Neuronal stem cell (in vitro differentiated cells): ENCODE data around the gene HIGD2B.
"Not testable (repeated sequence)": the region's sequence is repeated elsewhere in the genome, so short reads cannot be mapped to it uniquely, and the experiment has no call there.

Experiments
- DNase-seq: peaks from one replicate; pipeline ENCODE4 v3.0.0-alpha.2; 2013; ENCODE audit warnings: low spot score
- H2AFZ ChIP-seq: one replicate; pipeline ENCODE4 v1.6.1; 2013; ENCODE audit warnings: mild to moderate bottlenecking, low read length, inconsistent platforms
- H2AK5ac ChIP-seq: 2 replicates; pipeline ENCODE4 v1.6.1; 2013; ENCODE audit warnings: low read depth, mild to moderate bottlenecking, inconsistent platforms, low read length, moderate library complexity, mixed read lengths
- H2BK120ac ChIP-seq: 2 replicates; pipeline ENCODE4 v1.6.1; 2013; ENCODE audit warnings: low read depth, mild to moderate bottlenecking, inconsistent platforms, low read length, moderate library complexity, mixed read lengths
- H2BK12ac ChIP-seq: one replicate; pipeline ENCODE4 v1.6.1; 2013; ENCODE audit warnings: low read length, inconsistent platforms
- H2BK15ac ChIP-seq: 2 replicates; pipeline ENCODE4 v1.6.1; 2013; ENCODE audit warnings: mild to moderate bottlenecking, low read length, inconsistent platforms, mixed read lengths
- H2BK5ac ChIP-seq: one replicate; pipeline ENCODE4 v1.6.1; 2013; ENCODE audit warnings: inconsistent platforms, mild to moderate bottlenecking, low read length, moderate library complexity
- H3K14ac ChIP-seq: one replicate; pipeline ENCODE4 v1.6.1; 2013; ENCODE audit warnings: low read length, inconsistent platforms
- H3K18ac ChIP-seq: 2 replicates; pipeline ENCODE4 v1.6.1; 2013; ENCODE audit warnings: low read length, inconsistent platforms
- H3K23ac ChIP-seq: 2 replicates; pipeline ENCODE4 v1.6.1; 2013; ENCODE audit warnings: low read depth, mild to moderate bottlenecking, mixed read lengths, low read length, inconsistent platforms; ENCODE audit not compliant: poor library complexity
- H3K27ac ChIP-seq: replicated peaks from 3 replicates; pipeline ENCODE4 v1.5.1; 2013; ENCODE audit warnings: low read length, inconsistent platforms
- H3K27me3 ChIP-seq, 3 experiments: 2 replicates each; pipeline ENCODE4 v1.6.1; 2013; ENCODE audit warnings: low read length in 3 of 3, mild to moderate bottlenecking in 2 of 3, inconsistent platforms in 1 of 3, low read depth in 1 of 3, mixed read lengths in 1 of 3, moderate library complexity in 1 of 3; ENCODE audit not compliant: control insufficient read depth in 3 of 3, insufficient read depth in 3 of 3
- H3K36me3 ChIP-seq, 2 donors: replicated peaks in 1 of 2; 2 replicates each; pipeline ENCODE4 v1.6.1; 2013; ENCODE audit warnings: low read length in 2 of 2; ENCODE audit not compliant: control insufficient read depth in 2 of 2, insufficient read depth in 2 of 2
- H3K4ac ChIP-seq: 2 replicates; pipeline ENCODE4 v1.6.1; 2013; ENCODE audit warnings: inconsistent platforms, mild to moderate bottlenecking, low read length, moderate library complexity
- H3K4me1 ChIP-seq, 2 donors: 1 replicate in 1 of 2; 2 replicates in 1 of 2; pipeline ENCODE4 v1.6.1; 2013; ENCODE audit warnings: low read length in 2 of 2, low read depth in 1 of 2; ENCODE audit not compliant: control insufficient read depth in 2 of 2, insufficient read depth in 1 of 2
- H3K4me2 ChIP-seq: one replicate; pipeline ENCODE4 v1.6.1; 2013; ENCODE audit warnings: mild to moderate bottlenecking, low read length, inconsistent platforms; ENCODE audit not compliant: insufficient read depth, poor library complexity, severe bottlenecking
- H3K4me3 ChIP-seq, 2 donors: 2 replicates each; pipeline ENCODE4 v1.5.1; 2013; ENCODE audit warnings: low read length in 2 of 2, mild to moderate bottlenecking in 2 of 2, inconsistent platforms in 1 of 2, moderate library complexity in 1 of 2
- H3K79me1 ChIP-seq: one replicate; pipeline ENCODE4 v1.6.1; 2013; ENCODE audit warnings: low read depth, mild to moderate bottlenecking, inconsistent platforms, low read length, moderate library complexity
- H3K9ac ChIP-seq: one replicate; pipeline ENCODE4 v1.6.1; 2013; ENCODE audit warnings: mild to moderate bottlenecking, low read depth, low read length, inconsistent platforms; ENCODE audit not compliant: poor library complexity
- H3K9me3 ChIP-seq, 2 donors: replicated peaks in 1 of 2; 2 replicates each; pipeline versions ENCODE3 to v1.6.1; 2013; ENCODE audit warnings: low read length in 2 of 2, mild to moderate bottlenecking in 2 of 2, inconsistent platforms in 1 of 2, low read depth in 1 of 2, mixed read lengths in 1 of 2, moderate library complexity in 1 of 2; ENCODE audit not compliant: control insufficient read depth in 2 of 2, insufficient read depth in 1 of 2
- H4K8ac ChIP-seq: one replicate; pipeline ENCODE4 v1.6.1; 2013; ENCODE audit warnings: low read depth, mild to moderate bottlenecking, inconsistent platforms, low read length, moderate library complexity
- H4K91ac ChIP-seq: one replicate; pipeline ENCODE4 v1.6.1; 2013; ENCODE audit warnings: low read length, low read depth, mild to moderate bottlenecking, inconsistent platforms; ENCODE audit not compliant: poor library complexity
- WGBS, 2 donors: extraction: QIAGEN DNeasy Blood & Tissue Kit; methylation state at CpG; one replicate each; pipeline ENCODE4 v1.1.7; 2013; ENCODE audit warnings: missing lambda C conversion rate in 2 of 2, mixed read lengths in 1 of 2; ENCODE audit not compliant: insufficient read length in 2 of 2, insufficient replicate concordance in 1 of 2; ENCODE audit errors: extremely low coverage in 2 of 2; 5-methylcytosine and 5-hydroxymethylcytosine counted together

Gene HIGD2B

DNA sequence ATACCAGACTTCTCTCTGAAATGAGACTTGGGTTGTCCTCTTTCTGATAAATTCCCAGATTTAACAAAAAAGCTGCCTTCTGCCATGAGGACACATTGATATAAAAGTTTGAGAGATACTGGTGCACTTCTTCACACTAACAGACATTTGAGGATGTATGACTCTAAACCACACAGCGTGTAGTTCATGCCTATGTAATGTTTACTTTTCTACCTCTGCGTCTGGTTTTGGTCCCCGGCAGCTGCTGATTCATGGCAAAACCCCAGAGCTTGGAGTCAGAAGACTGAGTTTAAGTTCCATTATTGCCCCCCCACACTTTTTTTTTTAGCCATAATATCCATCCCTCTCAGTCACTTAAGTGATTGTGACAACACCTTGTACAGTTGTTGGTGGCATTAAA, 30.0 kb downstream of the HIGD2B start:
- H3K18ac ChIP-seq, H2AK5ac ChIP-seq, H4K8ac ChIP-seq, H3K4ac ChIP-seq, H3K4me1 ChIP-seq, H4K91ac ChIP-seq, H3K4me3 ChIP-seq, H2BK120ac ChIP-seq, H2BK5ac ChIP-seq, H3K9ac ChIP-seq, H2BK15ac ChIP-seq, H3K36me3 ChIP-seq, H2BK12ac ChIP-seq, H3K23ac ChIP-seq, H3K14ac ChIP-seq, H3K27ac ChIP-seq, H2AFZ ChIP-seq, H3K27me3 ChIP-seq, H3K9me3 ChIP-seq, H3K4me2 ChIP-seq, DNase-seq, H3K79me1 ChIP-seq: not testable (repeated sequence)
- no CpG with 5 or more reads among the region's 3 CpGs for WGBS, 2 donors

DNA sequence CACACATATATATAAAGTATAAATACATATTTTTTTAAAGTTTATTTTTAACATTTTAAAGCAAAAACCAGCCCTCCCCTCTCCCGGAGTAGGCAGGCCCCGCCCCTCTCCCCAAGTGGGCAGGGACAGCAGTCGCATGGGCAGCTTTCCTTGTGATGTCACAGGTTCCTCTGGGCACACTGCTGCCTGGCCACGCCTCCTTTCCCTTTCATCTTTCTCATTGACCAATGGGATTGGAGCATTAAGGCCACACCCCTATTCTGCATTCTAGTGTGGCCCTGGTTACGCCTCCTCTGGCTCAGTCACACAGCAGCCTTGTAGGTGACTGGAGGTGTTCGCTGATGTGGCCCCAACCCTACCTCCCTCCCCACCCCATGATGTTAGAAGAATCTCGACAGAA, 31.6 kb downstream of the HIGD2B start, which contains the start of gene GOLGA6B:
Gene GOLGA6B (plus strand): TSS at position 301 of the 400 bp plus-strand sequence. CDS start 41 bp downstream, at position 342.
- H4K8ac ChIP-seq, H3K27ac ChIP-seq, H2BK120ac ChIP-seq, H3K4me1 ChIP-seq, H2AFZ ChIP-seq, H3K36me3 ChIP-seq, H3K4ac ChIP-seq, H3K79me1 ChIP-seq, DNase-seq, H3K27me3 ChIP-seq, H3K14ac ChIP-seq, H3K9ac ChIP-seq, H3K23ac ChIP-seq, H3K9me3 ChIP-seq, H2BK15ac ChIP-seq, H4K91ac ChIP-seq, H2AK5ac ChIP-seq, H3K4me2 ChIP-seq, H3K4me3 ChIP-seq, H3K18ac ChIP-seq, H2BK5ac ChIP-seq, H2BK12ac ChIP-seq: not testable (repeated sequence)
- WGBS, 2 donors = no CpG with 5 or more reads among the region's 7 CpGs

DNA sequence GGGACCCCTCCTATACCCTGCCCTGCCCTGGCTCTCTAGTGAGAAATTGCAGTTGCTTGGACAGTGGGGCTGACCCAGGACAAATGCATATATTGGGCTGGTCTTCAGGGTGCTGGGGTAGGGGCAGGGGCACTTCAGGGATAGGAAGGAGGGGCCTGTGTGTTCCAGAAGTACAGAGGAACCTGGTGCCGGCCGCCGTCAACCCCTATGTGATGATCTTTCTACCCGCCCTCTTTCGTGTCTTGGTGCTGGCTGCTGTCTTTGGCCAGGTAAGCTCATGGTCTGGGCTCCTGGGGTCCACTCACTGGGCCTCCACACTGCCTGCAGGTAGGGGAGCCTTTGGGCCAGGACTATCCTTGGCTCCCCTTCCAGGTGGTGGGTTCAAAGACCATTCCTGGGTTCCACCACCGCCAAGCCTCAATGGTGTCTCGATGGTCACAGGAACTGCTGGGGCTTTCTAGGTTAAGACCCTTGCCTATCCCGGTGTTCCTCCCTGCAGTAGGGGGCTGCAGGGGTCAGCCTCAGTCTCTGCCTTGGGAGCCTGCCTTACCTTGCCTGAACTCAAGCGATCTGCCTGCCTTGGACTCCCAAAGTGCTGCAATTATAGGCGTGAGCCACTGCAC, 37.2 kb downstream of the HIGD2B start:
- H3K14ac ChIP-seq, H3K18ac ChIP-seq, H2AFZ ChIP-seq, H2AK5ac ChIP-seq, H2BK5ac ChIP-seq, H3K4ac ChIP-seq, H3K27me3 ChIP-seq, H3K9ac ChIP-seq, H3K36me3 ChIP-seq, H2BK15ac ChIP-seq, H4K8ac ChIP-seq, H2BK120ac ChIP-seq, H3K23ac ChIP-seq, H3K9me3 ChIP-seq, H3K27ac ChIP-seq, H3K4me2 ChIP-seq, H3K4me1 ChIP-seq, H4K91ac ChIP-seq, H3K4me3 ChIP-seq, H2BK12ac ChIP-seq, H3K79me1 ChIP-seq, DNase-seq: not testable (repeated sequence)
- no CpG with 5 or more reads among the region's 10 CpGs for WGBS, 2 donors

DNA sequence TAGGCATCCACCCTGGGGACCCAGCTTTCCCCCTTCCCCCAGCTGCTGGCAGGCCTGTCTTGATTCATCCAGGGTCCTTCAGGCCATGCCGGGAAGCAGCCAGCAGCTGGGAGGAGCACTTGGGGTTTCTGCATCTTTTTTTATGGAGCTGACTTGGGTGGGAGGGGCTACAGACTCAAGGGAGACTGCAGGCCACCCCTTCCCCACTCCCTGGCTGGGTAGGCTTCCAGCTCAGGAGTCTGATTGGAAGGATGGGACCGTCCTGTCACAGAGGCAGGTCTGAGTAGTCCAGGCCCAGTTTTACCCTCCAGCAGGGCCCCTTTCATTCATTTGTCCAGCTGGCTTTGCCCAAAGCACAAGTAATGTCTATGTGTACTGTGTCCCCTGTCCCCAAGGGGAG, 43.7 kb downstream of the HIGD2B start:
- H3K79me1 ChIP-seq, H3K4me1 ChIP-seq, H3K27me3 ChIP-seq, H3K9ac ChIP-seq, H4K8ac ChIP-seq, H2BK12ac ChIP-seq, H3K14ac ChIP-seq, H3K4ac ChIP-seq, H3K9me3 ChIP-seq, DNase-seq, H3K36me3 ChIP-seq, H3K4me2 ChIP-seq, H2AK5ac ChIP-seq, H2BK120ac ChIP-seq, H3K4me3 ChIP-seq, H2AFZ ChIP-seq, H3K23ac ChIP-seq, H4K91ac ChIP-seq, H3K18ac ChIP-seq, H2BK5ac ChIP-seq, H2BK15ac ChIP-seq, H3K27ac ChIP-seq: not testable (repeated sequence)
- WGBS, 2 donors = no CpG with 5 or more reads among the region's 2 CpGs
